Aorta (tissue), 4 donors: ENCODE results near the gene ACTR5. TPM values are rescaled to one million over a fixed set of nuclear protein-coding genes. Genes with fewer than 3 reads are reported as not detected.

Source experiments
- polyA plus RNA-seq, 2 donors: library from polyadenylated mRNA; stranded (reverse); fragments of 200-250 nt; gene quantifications; one replicate each; pipeline ENCODE4 v1.2.3, GENCODE V29; 2013
- total RNA-seq, 2 donors: library from RNA; stranded (reverse); fragmentation: NEBNext Ultra II Directional; extraction: Animal tissue kit (Norgen Biotek cat#: 25700); gene quantifications; one replicate each; pipeline ENCODE4 v1.2.1, GENCODE V29; 2021
- donor health status: healthy with polysubstance abuse.
- donor health status: Bipolar disorder and iron deficiency.
- donor health status: DM: no; HTN: no; CAD: no.
- donor health status: DM: yes; HTN: yes; CAD: no.

ACTR5 gene
- total and polyA plus RNA-seq, 4 donors: 3.5 to 10.3 (median 7.1) TPM

Other genes with a start within 250 kb of the ACTR5 start
- not detected for gene ADIG, start 167.3 kb upstream of the ACTR5 start, total RNA-seq
- not detected for gene ADIG, start 167.3 kb upstream of the ACTR5 start, polyA plus RNA-seq
- not detected for gene ARHGAP40, start 146.7 kb upstream of the ACTR5 start, total RNA-seq
- gene ARHGAP40, start 146.7 kb upstream of the ACTR5 start, polyA plus RNA-seq: not detected
- gene SLC32A1, start 24.0 kb upstream of the ACTR5 start, total RNA-seq: not detected
- not detected for gene SLC32A1, start 24.0 kb upstream of the ACTR5 start, polyA plus RNA-seq
- 10 to 100 TPM; 13.4 to 17.6 TPM for gene PPP1R16B, start 57.2 kb downstream of the ACTR5 start, total RNA-seq
- 1 to 10 TPM in 1 of 2 donors, under 1 TPM in 1; 0.97 to 1.3 TPM for gene PPP1R16B, start 57.2 kb downstream of the ACTR5 start, polyA plus RNA-seq
- gene FAM83D, start 178.0 kb downstream of the ACTR5 start, total RNA-seq: 1 to 10 TPM; 3.4 to 6.1 TPM
- 1 to 10 TPM; 1.1 to 2.7 TPM for gene FAM83D, start 178.0 kb downstream of the ACTR5 start, polyA plus RNA-seq
- 10 to 100 TPM; 11.3 TPM for gene DHX35, start 213.9 kb downstream of the ACTR5 start, total RNA-seq
- 10 to 100 TPM in 1 of 2 donors, 1 to 10 TPM in 1; 4.8 to 15.5 TPM for gene DHX35, start 213.9 kb downstream of the ACTR5 start, polyA plus RNA-seq